Fibroblast of mammary gland (primary cell): ENCODE results near the gene RPL13.

Experiments
- DNase-seq: peaks from one replicate; pipeline ENCODE4 v3.0.0-alpha.2; 2010; ENCODE audit warnings: low read depth
- H3K4me3 ChIP-seq: 2 replicates; pipeline ENCODE4 v1.5.1; 2011; ENCODE audit warnings: low read depth, mild to moderate bottlenecking, low read length, moderate library complexity; ENCODE audit not compliant: control insufficient read depth
- TF ChIP-seq, protein P1 (sequence below): conservative IDR thresholded peaks from 2 replicates; pipeline ENCODE4 v1.5.1; 2011; ENCODE audit warnings: low read depth, low read length, inconsistent platforms; ENCODE audit not compliant: control insufficient read depth, insufficient read depth

Gene RPL13

DNA sequence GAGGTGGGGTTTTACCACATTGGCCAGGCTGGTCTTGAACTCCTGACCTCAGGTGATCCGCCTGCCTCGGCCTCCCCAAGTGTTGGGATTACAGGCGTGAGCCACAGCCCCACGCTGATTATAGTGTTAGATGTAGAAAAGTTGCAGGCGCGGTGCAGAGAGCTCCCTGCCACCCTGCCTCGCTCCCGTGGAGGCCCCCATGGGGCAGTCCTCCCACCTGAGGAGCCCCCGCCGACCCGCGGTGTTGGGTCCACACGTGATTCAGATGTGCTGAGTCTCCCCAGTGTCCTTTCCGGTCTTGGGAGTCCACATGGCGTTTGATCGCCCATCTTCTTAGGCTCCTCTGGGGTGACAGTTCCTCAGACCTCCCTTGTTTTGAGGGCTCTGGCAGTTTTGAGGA is 5.2 kb upstream of the RPL13 start:
- no peak overlapping the region for H3K4me3 ChIP-seq
- TF ChIP-seq, protein P1, sequence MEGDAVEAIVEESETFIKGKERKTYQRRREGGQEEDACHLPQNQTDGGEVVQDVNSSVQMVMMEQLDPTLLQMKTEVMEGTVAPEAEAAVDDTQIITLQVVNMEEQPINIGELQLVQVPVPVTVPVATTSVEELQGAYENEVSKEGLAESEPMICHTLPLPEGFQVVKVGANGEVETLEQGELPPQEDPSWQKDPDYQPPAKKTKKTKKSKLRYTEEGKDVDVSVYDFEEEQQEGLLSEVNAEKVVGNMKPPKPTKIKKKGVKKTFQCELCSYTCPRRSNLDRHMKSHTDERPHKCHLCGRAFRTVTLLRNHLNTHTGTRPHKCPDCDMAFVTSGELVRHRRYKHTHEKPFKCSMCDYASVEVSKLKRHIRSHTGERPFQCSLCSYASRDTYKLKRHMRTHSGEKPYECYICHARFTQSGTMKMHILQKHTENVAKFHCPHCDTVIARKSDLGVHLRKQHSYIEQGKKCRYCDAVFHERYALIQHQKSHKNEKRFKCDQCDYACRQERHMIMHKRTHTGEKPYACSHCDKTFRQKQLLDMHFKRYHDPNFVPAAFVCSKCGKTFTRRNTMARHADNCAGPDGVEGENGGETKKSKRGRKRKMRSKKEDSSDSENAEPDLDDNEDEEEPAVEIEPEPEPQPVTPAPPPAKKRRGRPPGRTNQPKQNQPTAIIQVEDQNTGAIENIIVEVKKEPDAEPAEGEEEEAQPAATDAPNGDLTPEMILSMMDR = no peak
- DNase-seq = no peak

DNA sequence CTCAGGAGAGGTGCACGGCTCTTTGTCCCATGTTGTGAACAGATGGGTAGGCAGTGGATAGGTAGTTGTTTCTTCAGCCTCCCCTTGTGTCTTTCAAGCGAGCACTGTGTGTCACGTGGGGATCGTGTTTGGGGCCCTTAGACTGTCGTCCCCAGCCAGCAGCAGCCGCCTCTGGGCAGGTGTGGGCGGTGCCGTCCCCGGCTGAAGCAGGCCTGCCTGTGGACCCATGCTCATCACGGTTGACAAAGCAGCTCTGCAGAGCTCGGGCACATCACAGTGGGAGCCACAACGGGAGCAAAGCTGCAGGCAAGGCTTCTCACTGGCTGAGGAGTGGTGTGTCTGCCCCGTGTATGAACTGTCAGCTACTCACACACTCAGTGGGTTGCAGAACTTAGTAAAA is 4.7 kb upstream of the RPL13 start:
- TF ChIP-seq, protein P1 = no peak
- DNase-seq = no peak
- no peak overlapping the region for H3K4me3 ChIP-seq

DNA sequence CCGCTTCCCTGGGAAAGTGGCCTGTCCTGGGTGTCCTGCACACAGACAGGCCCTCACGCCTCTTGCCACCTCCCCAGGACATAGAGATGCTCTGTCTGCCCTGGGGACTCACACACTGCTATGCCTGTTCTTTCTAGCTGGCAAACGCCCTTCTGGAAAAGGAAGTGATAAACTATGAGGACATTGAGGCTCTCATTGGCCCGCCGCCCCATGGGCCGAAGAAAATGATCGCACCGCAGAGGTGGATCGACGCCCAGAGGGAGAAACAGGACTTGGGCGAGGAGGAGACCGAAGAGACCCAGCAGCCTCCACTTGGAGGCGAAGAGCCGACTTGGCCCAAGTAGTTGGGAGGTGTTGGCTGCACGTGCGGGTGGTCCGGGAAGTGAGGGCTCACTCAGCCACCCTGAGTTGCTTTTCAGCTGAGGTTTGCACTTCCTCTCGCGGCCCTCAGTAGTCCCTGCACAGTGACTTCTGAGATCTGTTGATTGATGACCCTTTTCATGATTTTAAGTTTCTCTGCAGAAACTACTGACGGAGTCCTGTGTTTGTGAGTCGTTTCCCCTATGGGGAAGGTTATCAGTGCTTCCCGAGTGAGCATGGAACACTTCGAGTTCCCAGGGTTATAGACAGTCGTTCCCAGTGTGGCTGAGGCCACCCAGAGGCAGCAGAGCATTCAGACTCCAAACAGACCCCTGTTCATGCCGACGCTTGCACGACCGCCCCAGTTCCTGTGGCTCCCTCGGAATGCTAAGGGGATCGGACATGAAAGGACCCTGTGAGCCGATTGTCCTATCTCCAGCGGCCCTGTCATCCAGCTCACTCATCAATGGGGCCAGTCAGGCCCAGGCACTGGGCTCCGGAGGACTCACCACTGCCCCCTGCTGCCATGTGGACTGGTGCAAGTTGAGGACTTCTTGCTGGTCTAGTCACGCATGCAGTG is 3.5 kb upstream of the RPL13 start:
- TF ChIP-seq, protein P1 = peak; percentile 87
- DNase-seq = peak; percentile 81
- H3K4me3 ChIP-seq = no peak overlapping the region

DNA sequence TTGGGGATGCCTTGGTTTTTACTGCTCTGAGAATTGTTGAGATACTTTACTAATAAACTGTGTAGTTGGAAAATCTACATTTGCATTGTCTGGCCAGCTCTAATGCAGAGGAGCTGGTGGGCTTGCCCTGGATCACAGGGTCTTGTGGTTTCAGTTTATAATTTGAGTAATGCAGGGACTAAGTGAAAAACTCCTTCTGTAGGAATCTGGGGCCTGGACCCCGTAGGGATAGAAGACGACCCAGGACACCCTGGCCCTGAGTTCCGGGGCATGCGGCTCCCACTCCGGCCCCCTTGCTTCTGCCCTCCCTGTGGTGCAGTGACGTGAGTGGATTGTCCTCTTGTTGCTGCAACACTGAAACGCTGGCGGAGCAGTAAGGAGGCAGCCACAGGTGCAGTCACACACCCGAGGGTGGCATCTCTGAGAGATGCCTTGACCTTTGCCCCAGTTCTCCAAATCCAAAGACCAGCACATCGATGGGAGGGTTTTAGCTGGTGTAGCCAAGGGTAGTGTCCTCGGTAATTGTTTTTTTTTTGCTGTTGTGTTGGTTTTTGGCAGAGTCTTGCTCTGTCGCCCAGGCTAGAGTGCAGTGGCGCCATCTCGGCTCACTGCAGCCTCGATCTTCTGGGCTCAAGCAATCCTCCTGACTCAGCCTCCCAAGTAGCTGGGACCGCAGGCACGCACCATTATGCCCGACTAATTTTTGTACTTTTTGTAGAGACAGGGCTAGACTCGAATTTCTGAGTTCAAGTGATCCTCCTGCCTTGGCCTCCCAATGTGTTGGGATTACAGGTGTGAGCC is 2.6 kb upstream of the RPL13 start:
- DNase-seq = no peak
- H3K4me3 ChIP-seq = no peak overlapping the region
- TF ChIP-seq, protein P1 = no peak

DNA sequence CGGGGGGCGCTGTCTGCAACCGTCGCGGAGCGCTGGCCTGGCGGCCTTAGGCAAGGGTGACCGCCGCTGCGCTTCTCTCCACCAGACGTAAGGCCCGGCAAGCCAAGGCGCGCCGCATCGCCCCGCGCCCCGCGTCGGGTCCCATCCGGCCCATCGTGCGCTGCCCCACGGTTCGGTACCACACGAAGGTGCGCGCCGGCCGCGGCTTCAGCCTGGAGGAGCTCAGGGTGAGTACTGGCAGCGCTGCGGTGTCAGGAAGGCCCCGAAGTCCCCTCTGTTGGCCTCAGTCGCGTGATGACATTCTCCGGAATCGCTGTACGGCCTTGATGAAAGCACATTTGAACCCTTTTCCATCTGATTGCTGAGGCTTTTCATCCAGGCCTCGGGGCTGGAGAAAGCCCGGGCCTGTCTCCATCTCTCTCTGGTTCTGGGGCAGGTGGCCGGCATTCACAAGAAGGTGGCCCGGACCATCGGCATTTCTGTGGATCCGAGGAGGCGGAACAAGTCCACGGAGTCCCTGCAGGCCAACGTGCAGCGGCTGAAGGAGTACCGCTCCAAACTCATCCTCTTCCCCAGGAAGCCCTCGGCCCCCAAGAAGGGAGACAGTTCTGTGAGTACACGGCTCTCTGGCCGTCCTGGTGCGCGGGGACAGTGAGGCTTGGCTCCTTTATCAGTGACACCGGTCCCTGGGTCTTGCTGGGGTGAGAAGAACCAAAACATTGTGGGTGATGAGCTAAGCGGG is 831 bp downstream of the RPL13 start:
- TF ChIP-seq, protein P1 = no peak
- DNase-seq = no peak
- peak overlapping the region; percentile 91 for H3K4me3 ChIP-seq

DNA sequence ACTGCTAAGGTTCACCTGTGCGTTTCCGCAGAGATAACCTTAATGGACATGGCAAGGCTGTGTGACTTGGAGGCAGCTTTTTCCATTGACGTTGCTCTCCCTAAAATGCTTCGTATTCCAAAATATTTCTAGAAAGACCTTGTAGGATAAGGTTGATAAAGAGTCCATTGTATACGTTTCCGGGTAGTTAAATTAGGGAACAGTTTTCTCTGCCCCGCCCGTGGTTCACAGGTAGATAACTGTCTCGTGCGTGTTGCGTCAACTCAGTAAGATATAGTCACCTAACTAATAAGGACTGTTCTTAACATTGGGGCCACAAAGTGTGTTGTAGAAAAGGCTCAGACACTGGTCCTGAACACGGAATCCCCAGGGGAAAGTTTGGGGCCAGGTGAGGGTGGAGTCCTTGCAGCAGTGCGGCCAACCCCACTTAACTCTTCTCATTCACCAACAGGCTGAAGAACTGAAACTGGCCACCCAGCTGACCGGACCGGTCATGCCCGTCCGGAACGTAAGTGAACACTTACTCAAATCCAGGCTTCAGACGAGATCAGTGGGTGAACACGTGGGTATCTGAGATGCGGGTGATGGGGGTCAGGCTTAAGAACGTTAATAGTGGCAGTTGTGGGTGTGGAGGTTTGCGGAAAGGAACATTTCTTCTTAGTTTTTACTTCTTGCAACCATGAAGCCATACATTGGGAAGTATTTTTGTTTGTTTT is 1.6 kb downstream of the RPL13 start:
- TF ChIP-seq, protein P1 = no peak
- DNase-seq = peak; percentile 34
- H3K4me3 ChIP-seq = peak overlapping the region; percentile 91
